Activated CD8-positive, alpha-beta memory T cell treated with anti-CD3 and anti-CD28 coated beads, Interleukin-2, amount 50 U/mL, for 48 hours (primary cell): ENCODE data around the gene CWH43.
"Not testable (repeated sequence)": the region's sequence is repeated elsewhere in the genome, so short reads cannot be mapped to it uniquely, and the experiment has no call there.

Experiments used
- DNase-seq: peaks from one replicate; pipeline ENCODE4 v3.0.0-alpha.2; 2020

The CWH43 gene

DNA sequence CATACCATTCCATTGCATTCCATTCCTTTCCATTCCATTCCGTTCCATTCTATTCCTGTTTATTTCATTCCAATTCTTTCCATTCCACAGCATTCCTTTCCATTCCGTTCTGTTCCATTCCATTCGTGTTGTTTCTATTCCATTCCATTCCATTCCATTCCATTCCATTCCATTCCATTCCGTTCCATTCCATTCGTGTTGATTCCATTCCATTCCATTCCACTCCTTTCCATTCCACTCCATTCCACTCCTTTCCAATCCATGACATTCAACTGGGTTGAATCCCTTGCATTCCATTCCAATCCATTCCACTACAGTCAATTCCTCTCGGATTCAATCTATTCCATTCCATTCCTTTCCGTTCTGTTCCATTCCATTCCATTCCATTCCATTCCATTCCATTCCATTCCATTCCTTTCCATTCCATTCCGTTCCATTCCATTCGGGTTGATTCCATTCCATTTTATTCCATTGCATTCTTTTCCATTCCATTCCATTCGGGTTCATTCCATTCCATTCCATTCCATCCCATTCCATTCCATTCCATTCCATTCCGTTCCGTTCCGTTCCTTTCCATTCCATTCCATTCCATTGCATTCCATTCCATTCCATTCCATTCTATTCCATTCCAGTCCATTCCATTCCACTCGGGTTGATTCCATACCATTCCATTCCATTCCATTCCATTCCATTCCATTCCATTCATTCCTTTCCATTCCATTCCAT is 112.1 kb downstream of the CWH43 start:
- DNase-seq: not testable (repeated sequence)

- not testable (repeated sequence) for DNase-seq
These were observed 113.9 kb downstream of the CWH43 start for GRCh38 chr4:49099831-49100444.

- not testable (repeated sequence) for DNase-seq
These were observed 116.3 kb downstream of the CWH43 start for GRCh38 chr4:49102344-49102898.

DNA sequence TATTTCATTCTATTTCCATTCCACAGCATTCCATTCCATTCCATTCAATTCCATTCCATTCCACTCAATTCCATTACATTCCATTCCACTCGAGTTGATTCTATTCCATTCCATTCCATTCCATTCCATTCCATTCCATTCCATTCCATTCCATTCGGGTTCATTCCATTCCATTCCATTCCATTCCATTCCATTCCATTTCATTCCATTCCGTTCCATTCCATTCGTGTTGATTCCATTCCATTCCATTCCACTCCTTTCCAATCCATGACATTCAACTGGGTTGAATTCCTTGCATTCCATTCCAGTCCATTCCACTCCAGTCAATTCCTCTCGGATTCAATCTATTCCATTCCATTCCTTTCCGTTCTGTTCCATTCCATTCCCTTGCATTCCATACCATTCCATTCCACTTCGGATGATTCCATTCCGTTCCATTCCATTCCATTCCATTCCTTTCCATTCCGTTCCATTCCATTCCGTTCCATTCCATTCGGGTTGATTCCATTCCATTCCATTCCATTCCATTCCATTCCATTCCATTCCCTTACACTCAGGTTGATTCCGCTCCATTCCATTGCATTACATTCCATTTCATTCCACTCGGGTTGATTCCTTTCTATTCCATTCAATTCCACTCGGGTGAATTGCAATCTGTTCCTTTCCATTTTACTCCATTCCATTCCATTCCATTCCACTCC is 117.5 kb downstream of the CWH43 start:
- not testable (repeated sequence) for DNase-seq

GRCh38 chr4:49104231-49104930 is 118.3 kb downstream of the CWH43 start:
- DNase-seq: not testable (repeated sequence)

GRCh38 chr4:49105248-49105904 is 119.3 kb downstream of the CWH43 start:
- not testable (repeated sequence) for DNase-seq

- not testable (repeated sequence) for DNase-seq
These were observed 121.2 kb downstream of the CWH43 start for GRCh38 chr4:49107262-49107661.

DNA sequence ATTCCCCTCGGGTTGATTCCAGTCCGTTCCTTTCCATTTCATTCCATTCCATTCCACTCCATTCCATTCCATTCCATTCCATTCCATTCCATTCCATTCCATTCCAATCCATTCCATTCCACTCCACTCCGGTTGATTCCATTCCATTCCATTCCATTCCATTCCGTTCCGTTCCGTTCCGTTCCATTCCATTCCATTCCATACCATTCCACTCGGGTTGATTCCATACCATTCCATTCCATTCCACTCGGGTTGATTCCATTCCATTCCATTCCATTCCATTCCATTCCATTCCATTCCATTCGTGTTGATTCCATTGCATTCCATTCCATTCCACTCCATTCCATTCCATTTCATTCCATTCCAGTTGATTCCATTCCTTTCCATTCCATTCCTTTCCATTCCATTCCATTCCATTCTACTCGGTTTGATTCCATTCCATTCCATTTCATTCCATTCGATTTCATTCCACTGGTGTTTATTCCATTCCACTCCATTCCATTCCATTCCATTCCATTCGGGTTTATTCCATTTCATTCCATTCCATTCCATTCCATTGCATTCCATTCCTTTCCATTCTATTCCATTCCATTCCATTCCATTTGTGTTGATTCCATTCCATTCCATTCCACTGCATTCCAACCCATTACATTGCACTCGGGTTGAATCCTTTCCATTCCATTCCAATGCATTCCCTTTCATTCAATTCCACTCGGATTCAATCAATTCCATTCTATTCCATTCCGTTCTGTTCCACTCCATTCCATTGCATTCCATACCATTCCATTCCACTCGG is 122.3 kb downstream of the CWH43 start:
- not testable (repeated sequence) for DNase-seq

DNA sequence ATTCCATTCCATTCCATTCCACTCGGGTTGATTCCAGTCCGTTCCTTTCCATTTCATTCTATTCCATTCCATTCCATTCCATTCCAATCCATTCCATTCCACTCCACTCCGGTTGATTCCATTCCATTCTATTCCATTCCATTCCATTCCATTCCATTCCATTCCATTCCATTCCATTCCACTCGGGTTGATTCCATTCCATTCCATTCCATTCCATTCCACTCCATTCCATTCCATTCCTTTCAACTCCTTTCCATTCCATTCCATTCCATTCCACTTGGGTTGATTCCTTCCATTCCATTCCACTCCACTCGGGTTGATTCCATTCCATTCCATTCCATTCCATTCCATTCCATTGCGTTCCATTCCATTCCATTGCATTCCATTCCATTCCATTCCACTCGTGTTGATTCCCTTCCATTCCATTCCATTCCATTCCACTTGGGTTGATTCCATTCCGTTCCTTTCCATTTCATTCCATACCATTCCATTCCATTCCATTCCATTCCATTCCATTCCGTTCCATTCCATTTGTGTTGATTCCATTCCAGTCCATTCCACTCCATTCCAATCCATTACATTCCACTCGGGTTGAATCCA is 123.6 kb downstream of the CWH43 start:
- DNase-seq: not testable (repeated sequence)

GRCh38 chr4:49110579-49110978 is 124.5 kb downstream of the CWH43 start:
- DNase-seq: not testable (repeated sequence)
